GM12873 (cell line): Measurements from ENCODE around the gene STARD4.

Source experiments
- TF ChIP-seq, protein P1 (sequence below): IDR thresholded peaks from 2 replicates; pipeline ENCODE4 v1.5.1; 2012; ENCODE audit warnings: low read depth, mild to moderate bottlenecking, moderate library complexity, low read length, control low read depth; ENCODE audit not compliant: insufficient read depth; ENCODE audit errors: missing control alignments

Gene STARD4

GRCh38 chr5:111512375-111513130 lies at the start of gene STARD4:
TSS of gene STARD4 (minus strand) at chr5:111512535. CDS start at chr5:111507433, 5,102 bp downstream.
- TF ChIP-seq, protein P1, sequence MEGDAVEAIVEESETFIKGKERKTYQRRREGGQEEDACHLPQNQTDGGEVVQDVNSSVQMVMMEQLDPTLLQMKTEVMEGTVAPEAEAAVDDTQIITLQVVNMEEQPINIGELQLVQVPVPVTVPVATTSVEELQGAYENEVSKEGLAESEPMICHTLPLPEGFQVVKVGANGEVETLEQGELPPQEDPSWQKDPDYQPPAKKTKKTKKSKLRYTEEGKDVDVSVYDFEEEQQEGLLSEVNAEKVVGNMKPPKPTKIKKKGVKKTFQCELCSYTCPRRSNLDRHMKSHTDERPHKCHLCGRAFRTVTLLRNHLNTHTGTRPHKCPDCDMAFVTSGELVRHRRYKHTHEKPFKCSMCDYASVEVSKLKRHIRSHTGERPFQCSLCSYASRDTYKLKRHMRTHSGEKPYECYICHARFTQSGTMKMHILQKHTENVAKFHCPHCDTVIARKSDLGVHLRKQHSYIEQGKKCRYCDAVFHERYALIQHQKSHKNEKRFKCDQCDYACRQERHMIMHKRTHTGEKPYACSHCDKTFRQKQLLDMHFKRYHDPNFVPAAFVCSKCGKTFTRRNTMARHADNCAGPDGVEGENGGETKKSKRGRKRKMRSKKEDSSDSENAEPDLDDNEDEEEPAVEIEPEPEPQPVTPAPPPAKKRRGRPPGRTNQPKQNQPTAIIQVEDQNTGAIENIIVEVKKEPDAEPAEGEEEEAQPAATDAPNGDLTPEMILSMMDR, result no peak

- TF ChIP-seq, protein P1, result no peak
These were observed 47.3 kb upstream of the STARD4 start for GRCh38 chr5:111559680-111560079.

DNA sequence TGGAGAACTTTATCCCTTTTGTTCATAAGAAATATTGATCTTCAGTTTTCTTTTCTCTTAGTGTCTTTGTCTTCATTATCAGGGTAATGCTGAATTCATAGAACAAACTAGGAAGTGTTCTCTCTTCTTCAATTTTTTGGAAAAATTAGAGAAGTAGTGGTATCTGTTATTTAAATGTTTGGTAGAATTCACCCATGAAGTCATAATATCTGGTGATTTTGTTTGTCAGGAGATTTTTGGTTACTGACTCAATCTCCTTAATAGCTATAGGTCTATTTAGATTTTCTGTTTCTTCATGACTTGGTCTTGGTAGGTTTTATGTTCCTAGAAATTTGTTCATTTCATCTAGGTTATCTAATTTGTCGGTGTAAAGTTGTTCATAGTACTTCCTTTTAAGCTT lies 45.4 kb upstream of the STARD4 start:
- TF ChIP-seq, protein P1, result no peak

- TF ChIP-seq, protein P1, result no peak
These were observed 44.8 kb upstream of the STARD4 start for GRCh38 chr5:111557111-111557510.

DNA sequence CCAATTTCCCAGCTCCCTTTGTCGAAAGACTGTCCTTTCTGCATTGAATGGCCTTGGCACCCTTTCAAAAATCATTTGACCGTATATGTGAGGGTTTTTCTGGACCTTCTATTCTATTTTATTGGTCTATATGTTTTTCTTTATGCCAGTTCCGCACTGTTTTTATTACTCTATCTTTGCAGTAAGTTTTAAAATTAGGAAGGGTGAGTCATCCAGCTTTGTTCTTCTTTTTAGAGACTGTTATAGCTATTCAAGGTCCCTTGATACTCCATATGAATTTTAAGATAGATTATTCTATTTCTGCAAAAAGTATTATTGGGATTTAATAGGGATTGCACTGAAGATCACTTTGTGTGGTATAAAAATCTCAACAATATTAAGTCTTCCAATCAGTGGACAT lies 44.2 kb upstream of the STARD4 start:
- TF ChIP-seq, protein P1, result no peak

GRCh38 chr5:111555760-111556159 lies 43.4 kb upstream of the STARD4 start:
- TF ChIP-seq, protein P1, result no peak

GRCh38 chr5:111553868-111554267 lies 41.5 kb upstream of the STARD4 start:
- TF ChIP-seq, protein P1, result no peak
